A673 (cell line): ENCODE data around the gene REXO4. TPM values are rescaled to one million over a fixed set of nuclear protein-coding genes. Genes with fewer than 3 reads are reported as not detected.

ENCODE experiments used
- BruUV-seq: library from RNA; stranded (reverse); fragments of 400-500 nt; replicated peaks from 2 replicates; lab custom pipeline; 2021; lab: Mats Ljungman, UMichigan
- CTCF ChIA-PET: fragments of 300-600 bp; sonication (Branson Sonifier 250); formaldehyde crosslinking; loops from one replicate; lab custom pipeline; 2022; ENCODE audit warnings: antibody characterized with exemption; lab: Charles Lee
- POLR2A ChIA-PET: fragments of 300-600 bp; sonication (Branson Sonifier 250); formaldehyde crosslinking; loops from one replicate; lab custom pipeline; 2022; ENCODE audit warnings: antibody characterized with exemption; ENCODE audit not compliant: low non-redundant PET; lab: Charles Lee
- DNase-seq: peaks from one replicate; pipeline ENCODE4 v3.0.0-alpha.2; 2015; ENCODE audit warnings: low spot score
- H3K27ac ChIP-seq: fragments of 200-600 bp; sonication (generic); 2 replicates; pipeline ENCODE4 v1.5.1; 2016; ENCODE audit warnings: mixed run types, low read depth, mild to moderate bottlenecking, mixed read lengths, antibody characterized with exemption, low read length; ENCODE audit not compliant: poor library complexity, severe bottlenecking
- H3K27me3 ChIP-seq: fragments of 200-600 bp; sonication (generic); replicated peaks from 2 replicates; pipeline ENCODE4 v1.6.1; 2017; ENCODE audit warnings: mixed run types, low read depth, mild to moderate bottlenecking, mixed read lengths, antibody characterized with exemption, low read length; ENCODE audit not compliant: insufficient read depth, poor library complexity
- H3K36me3 ChIP-seq: fragments of 200-600 bp; sonication (generic); 2 replicates; pipeline ENCODE4 v1.6.1; 2016; ENCODE audit warnings: mixed run types, mild to moderate bottlenecking, mixed read lengths, antibody characterized with exemption, low read length; ENCODE audit not compliant: insufficient read depth, poor library complexity, severe bottlenecking
- H3K4me1 ChIP-seq: fragments of 200-600 bp; sonication (generic); 2 replicates; pipeline ENCODE4 v1.6.1; 2017; ENCODE audit warnings: mixed run types, mild to moderate bottlenecking, mixed read lengths, antibody characterized with exemption, low read length; ENCODE audit not compliant: insufficient read depth, poor library complexity, severe bottlenecking
- H3K4me3 ChIP-seq: fragments of 200-600 bp; sonication (generic); 2 replicates; pipeline ENCODE4 v1.5.1; 2016; ENCODE audit warnings: low read depth, mixed run types, mild to moderate bottlenecking, mixed read lengths, low read length; ENCODE audit not compliant: poor library complexity, severe bottlenecking
- H3K9me3 ChIP-seq: fragments of 200-600 bp; sonication (generic); 2 replicates; pipeline ENCODE4 v1.6.1; 2016; ENCODE audit warnings: mixed run types, low read depth, mild to moderate bottlenecking, mixed read lengths, antibody characterized with exemption, low read length; ENCODE audit not compliant: poor library complexity, severe bottlenecking
- CTCF ChIP-seq: fragments of 300-800, 200-600 bp; sonication (generic); conservative IDR thresholded peaks from 2 replicates; pipeline ENCODE4 v1.5.1; 2017; ENCODE audit warnings: low read depth, mild to moderate bottlenecking, antibody characterized with exemption, low read length, moderate library complexity, mixed read lengths
- EZH2 ChIP-seq: fragments of 200-600 bp; sonication (generic); IDR thresholded peaks from 2 replicates; pipeline ENCODE4 v1.6.1; 2017; ENCODE audit warnings: borderline replicate concordance, low read depth, mild to moderate bottlenecking, mixed read lengths, antibody characterized with exemption, low read length; ENCODE audit not compliant: poor library complexity, severe bottlenecking
- intact Hi-C: fragments of 100-400 bp; cut with micrococcal nuclease; formaldehyde crosslinking; loops from one replicate; pipeline ENCODE4 v1.10.0; 2022; ENCODE audit not compliant: unreplicated experiment
- total RNA-seq: library from RNA; stranded (reverse); gene quantifications from 2 replicates; pipeline ENCODE4 v1.2.3, GENCODE V29; 2021

The REXO4 gene
- total RNA-seq, 1 experiment from 2014 or later, result 35.9 TPM

- H3K36me3 ChIP-seq, result no peaks in the 10 kb centered on the region
- intact Hi-C loops, result no loop called here
- POLR2A ChIA-PET, result no interaction called here
- H3K4me1 ChIP-seq, result no peaks in the 10 kb centered on the region
- H3K27ac ChIP-seq, result no peak overlapping the region
- no peak for DNase-seq
- TF ChIP-seq CTCF (no peak), EZH2 (no peak)
- no peaks in the 10 kb centered on the region for H3K9me3 ChIP-seq
- no peaks in the 10 kb centered on the region for H3K27me3 ChIP-seq
- BruUV-seq, result no TSS peak
- no peak overlapping the region for H3K4me3 ChIP-seq
- CTCF ChIA-PET, result no interaction called here
These were observed 34.4 kb downstream of the REXO4 start for GRCh38 chr9:133383438-133383837.

- no TSS peak for BruUV-seq
- intact Hi-C loops, result no loop called here
- H3K27ac ChIP-seq, result no peak overlapping the region
- no peaks in the 10 kb centered on the region for H3K27me3 ChIP-seq
- TF ChIP-seq EZH2 (no peak), CTCF (no peak)
- DNase-seq, result no peak
- no peaks in the 10 kb centered on the region for H3K9me3 ChIP-seq
- no peak overlapping the region for H3K4me3 ChIP-seq
- POLR2A ChIA-PET, result no interaction called here
- H3K4me1 ChIP-seq, result peaks cover 7% of the 10 kb centered on the region
- H3K36me3 ChIP-seq, result no peaks in the 10 kb centered on the region
- CTCF ChIA-PET, result no interaction called here
These were observed 35.2 kb downstream of the REXO4 start for GRCh38 chr9:133382507-133383141.

GRCh38 chr9:133380734-133381133, 37.1 kb downstream of the REXO4 start:
- H3K9me3 ChIP-seq, result no peaks in the 10 kb centered on the region
- ChIA-PET CTCF (interaction anchor here (0.7 kb wide), 1 partner anchor 53 kb away, joined by 5 read pairs; no protein-coding TSS in a partner anchor), POLR2A (no interaction called here)
- BruUV-seq, result no TSS peak
- H3K36me3 ChIP-seq, result no peaks in the 10 kb centered on the region
- no peak overlapping the region for H3K27ac ChIP-seq
- H3K27me3 ChIP-seq, result no peaks in the 10 kb centered on the region
- no peak for DNase-seq
- TF ChIP-seq EZH2 (no peak), CTCF (no peak)
- H3K4me1 ChIP-seq, result peaks cover 21% of the 10 kb centered on the region
- intact Hi-C loops, result no loop called here
- no peak overlapping the region for H3K4me3 ChIP-seq
